AG04450 (cell line): ENCODE results near the gene ACOXL. TPM values are rescaled to one million over a fixed set of nuclear protein-coding genes. Genes with fewer than 3 reads are reported as not detected.

Source experiments
- CTCF ChIA-PET: fragments of 300-600, 350-600 bp; formaldehyde crosslinking; extraction: SDS; loops from one replicate; lab custom pipeline; 2022; ENCODE audit warnings: antibody characterized with exemption, inconsistent platforms; lab: Charles Lee
- POLR2A ChIA-PET: fragments of 350-600 bp; formaldehyde crosslinking; extraction: SDS; loops from one replicate; lab custom pipeline; 2021; ENCODE audit warnings: antibody characterized with exemption, inconsistent platforms; lab: Yijun Ruan, JAX
- DNase-seq: peaks from one replicate; pipeline ENCODE4 v3.0.0-alpha.2; 2011; ENCODE audit warnings: low read depth, low spot score
- H3K27ac ChIP-seq: one replicate; pipeline ENCODE4 v1.5.1; 2012; ENCODE audit warnings: low read depth, low read length, control low read depth
- H3K27me3 ChIP-seq: one replicate; pipeline ENCODE4 v1.6.0; 2012; ENCODE audit warnings: low read length; ENCODE audit not compliant: control insufficient read depth, insufficient read depth
- H3K4me3 ChIP-seq: 2 replicates; pipeline ENCODE4 v1.5.1; 2011; ENCODE audit warnings: mild to moderate bottlenecking, low read depth, low read length, control low read depth
- H3K9me3 ChIP-seq: 2 replicates; pipeline ENCODE4 v1.5.1; 2012; ENCODE audit warnings: low read length; ENCODE audit not compliant: control insufficient read depth, insufficient read depth
- CTCF ChIP-seq: IDR thresholded peaks from 2 replicates; pipeline ENCODE4 v1.5.1; 2011; ENCODE audit warnings: low read depth, low read length, control low read depth, inconsistent platforms
- polyA plus RNA-seq: library from polyadenylated mRNA; depleted of rRNA; stranded (reverse); fragments of >200 nt; gene quantifications from 2 replicates; pipeline ENCODE4 v1.2.3, GENCODE V29; 2011

ACOXL gene
- polyA plus RNA-seq, 1 experiment, result not detected

GRCh38 chr2:110969696-110970095 is 237.3 kb downstream of the ACOXL start:
- ChIA-PET CTCF (interaction anchor here (0.5 kb wide), 1 partner anchor 31 kb away, joined by 3 read pairs; no protein-coding TSS in a partner anchor), POLR2A (no interaction called here)
- Histone ChIP-seq H3K27me3 (peaks cover 11% of the 10 kb centered on the region), H3K4me3 (no peak overlapping the region), H3K27ac (no peak overlapping the region), H3K9me3 (no peaks in the 10 kb centered on the region)
- no peak for TF ChIP-seq CTCF
- DNase-seq, result no peak

GRCh38 chr2:110970201-110970600 is 237.8 kb downstream of the ACOXL start:
- Histone ChIP-seq H3K27ac (no peak overlapping the region), H3K27me3 (peaks cover 14% of the 10 kb centered on the region), H3K4me3 (no peak overlapping the region), H3K9me3 (no peaks in the 10 kb centered on the region)
- ChIA-PET POLR2A (no interaction called here), CTCF (no interaction called here)
- no peak for TF ChIP-seq CTCF
- DNase-seq, result no peak

- peaks cover 11% of the 10 kb centered on the region for H3K27me3 ChIP-seq
- no peak for TF ChIP-seq CTCF
- H3K9me3 ChIP-seq, result no peaks in the 10 kb centered on the region
- no peak for DNase-seq
- no peak overlapping the region for H3K27ac ChIP-seq
- CTCF ChIA-PET, result no interaction called here
- POLR2A ChIA-PET, result no interaction called here
- H3K4me3 ChIP-seq, result no peak overlapping the region
These were observed 239.4 kb downstream of the ACOXL start for GRCh38 chr2:110971811-110972210.

GRCh38 chr2:110973262-110973661 is 240.9 kb downstream of the ACOXL start:
- ChIA-PET POLR2A (no interaction called here), CTCF (no interaction called here)
- DNase-seq, result no peak

GRCh38 chr2:110977403-110977802 is 245.0 kb downstream of the ACOXL start:
- no peak for DNase-seq
- no peak overlapping the region for H3K27ac ChIP-seq
- H3K27me3 ChIP-seq, result peaks cover 34% of the 10 kb centered on the region
- ChIA-PET CTCF (no interaction called here), POLR2A (no interaction called here)
- no peak for TF ChIP-seq CTCF
- no peaks in the 10 kb centered on the region for H3K9me3 ChIP-seq
- no peak overlapping the region for H3K4me3 ChIP-seq

More at GRCh38 chr2:110973262-110973661, 240.9 kb downstream of the ACOXL start:
- no peak for TF ChIP-seq CTCF
- Histone ChIP-seq H3K9me3 (no peaks in the 10 kb centered on the region), H3K27ac (no peak overlapping the region), H3K27me3 (peaks cover 13% of the 10 kb centered on the region), H3K4me3 (no peak overlapping the region)
